Measurements from ENCODE around the gene PCK1.

The PCK1 gene

GRCh38 chr20:57522380-57523140 is 38.4 kb upstream of the PCK1 start:
- TF ChIP-seq SIN3A (IDR thresholded peaks at IDR 0.05; ENCODE audit: borderline replicate concordance, insufficient read depth, low read length), result no peak
- no peak for TF ChIP-seq FOXP2 (optimal IDR thresholded peaks at IDR 0.05; ENCODE audit: borderline replicate concordance, extremely low read depth, extremely low read length, insufficient read depth)
- no peak for TF ChIP-seq REST (IDR thresholded peaks at IDR 0.05; ENCODE audit: insufficient read depth in 1 of 2, low read depth in 2 of 2, low read length in 2 of 2)
- TF ChIP-seq POLR2AphosphoS5 (IDR thresholded peaks at IDR 0.05; ENCODE audit: low read depth, low read length), result no peak
- TF ChIP-seq TAF1 (IDR thresholded peaks at IDR 0.05; ENCODE audit: borderline replicate concordance, insufficient read depth, low read length), result no peak

- no peak for TF ChIP-seq REST (IDR thresholded peaks at IDR 0.05; ENCODE audit: insufficient read depth in 1 of 2, low read depth in 2 of 2, low read length in 2 of 2)
- no peak for TF ChIP-seq POLR2AphosphoS5 (IDR thresholded peaks at IDR 0.05; ENCODE audit: low read depth, low read length)
- no peak for TF ChIP-seq TAF1 (IDR thresholded peaks at IDR 0.05; ENCODE audit: borderline replicate concordance, insufficient read depth, low read length)
- TF ChIP-seq FOXP2 (optimal IDR thresholded peaks at IDR 0.05; ENCODE audit: borderline replicate concordance, extremely low read depth, extremely low read length, insufficient read depth), result no peak
- TF ChIP-seq SIN3A (IDR thresholded peaks at IDR 0.05; ENCODE audit: borderline replicate concordance, insufficient read depth, low read length), result no peak
Observed at GRCh38 chr20:57523782-57524181, 37.1 kb upstream of the PCK1 start.

- TF ChIP-seq FOXP2 (optimal IDR thresholded peaks at IDR 0.05; ENCODE audit: borderline replicate concordance, extremely low read depth, extremely low read length, insufficient read depth) (no peak), SIN3A (IDR thresholded peaks at IDR 0.05; ENCODE audit: borderline replicate concordance, insufficient read depth, low read length) (no peak), TAF1 (IDR thresholded peaks at IDR 0.05; ENCODE audit: borderline replicate concordance, insufficient read depth, low read length) (no peak), REST (IDR thresholded peaks at IDR 0.05; ENCODE audit: insufficient read depth in 1 of 2, low read depth in 2 of 2, low read length in 2 of 2) (no peak), POLR2AphosphoS5 (IDR thresholded peaks at IDR 0.05; ENCODE audit: low read depth, low read length) (no peak)
Observed at GRCh38 chr20:57524511-57525176, 36.3 kb upstream of the PCK1 start, which contains the start of gene CTCFL. Gene CTCFL (minus strand): TSS chr20:57525140. CDS start chr20:57524205, 935 bp downstream.

GRCh38 chr20:57525328-57526086 is 35.4 kb upstream of the PCK1 start:
- TF ChIP-seq POLR2AphosphoS5 (IDR thresholded peaks at IDR 0.05; ENCODE audit: low read depth, low read length), result no peak
- TF ChIP-seq FOXP2 (optimal IDR thresholded peaks at IDR 0.05; ENCODE audit: borderline replicate concordance, extremely low read depth, extremely low read length, insufficient read depth), result no peak
- TF ChIP-seq REST (IDR thresholded peaks at IDR 0.05; ENCODE audit: insufficient read depth in 1 of 2, low read depth in 2 of 2, low read length in 2 of 2), result no peak
- TF ChIP-seq TAF1 (IDR thresholded peaks at IDR 0.05; ENCODE audit: borderline replicate concordance, insufficient read depth, low read length), result no peak
- no peak for TF ChIP-seq SIN3A (IDR thresholded peaks at IDR 0.05; ENCODE audit: borderline replicate concordance, insufficient read depth, low read length)
